Right ventricle myocardium inferior (tissue), 1 donor: ENCODE results near the gene PTH1R. TPM values are rescaled to one million over a fixed set of nuclear protein-coding genes. Genes with fewer than 3 reads are reported as not detected.
A peak's percentile ranks its signal among the peaks of the same experiment; 100 is the strongest.

Experiments used
- ATAC-seq: fragments of 200-7000 bp; cut with Tn5 transposase; one replicate; pipeline ENCODE4 v1.9.1; 2020; ENCODE audit warnings: mild to moderate bottlenecking, moderate library complexity
- DNase-seq: peaks from one replicate; pipeline ENCODE4 v3.0.0; 2021; ENCODE audit errors: missing footprints
- intact Hi-C: fragments of 100-400 bp; cut with DNase I; formaldehyde crosslinking; loops from one replicate; pipeline ENCODE4 v1.11.0; 2022
- total RNA-seq: library from RNA; stranded (reverse); fragmentation: NEBNext Ultra II Directional; extraction: Animal tissue kit (Norgen Biotek cat#: 25700); gene quantifications from one replicate; pipeline ENCODE4 v1.2.1, GENCODE V29; 2021
- donor health status: DM: no; HTN: yes; CAD: no; lungs with severe emphysema.

The PTH1R gene
- total RNA-seq, 1 donor from 2014 or later = 12.7 TPM

GRCh38 chr3:46848271-46849044 is 29.1 kb upstream of the PTH1R start:
- peak; percentile 52 for DNase-seq
- peak; percentile 9 for ATAC-seq
- intact Hi-C loops = loop anchor here (5.0 kb wide), 1 partner anchor 141 kb away; no protein-coding TSS in a partner anchor

- ATAC-seq (no peak), DNase-seq (peak; percentile 37)
- intact Hi-C loops = loop anchor here (5.0 kb wide), 1 partner anchor 142 kb away; no protein-coding TSS in a partner anchor
These were observed 28.4 kb upstream of the PTH1R start for GRCh38 chr3:46849045-46849631.

- intact Hi-C loops = loop anchor here (5.0 kb wide), 1 partner anchor 143 kb away; no protein-coding TSS in a partner anchor
- peak; percentile 58 for DNase-seq
These were observed 27.6 kb upstream of the PTH1R start for GRCh38 chr3:46849686-46850467.

GRCh38 chr3:46850468-46850779 is 27.1 kb upstream of the PTH1R start:
- peak; percentile 34 for DNase-seq
- intact Hi-C loops = no loop called here
- ATAC-seq = no peak

More at GRCh38 chr3:46849686-46850467, 27.6 kb upstream of the PTH1R start:
- ATAC-seq = no peak

- DNase-seq (peak; percentile 45), ATAC-seq (no peak)
- intact Hi-C loops = no loop called here
These were observed 25.9 kb upstream of the PTH1R start for GRCh38 chr3:46851364-46852333.

GRCh38 chr3:46852334-46852720 is 25.2 kb upstream of the PTH1R start:
- no peak for DNase-seq
- intact Hi-C loops = no loop called here
- no peak for ATAC-seq

GRCh38 chr3:46852839-46853355 is 24.6 kb upstream of the PTH1R start:
- ATAC-seq (peak; percentile 0), DNase-seq (peak; percentile 39)
- intact Hi-C loops = no loop called here

GRCh38 chr3:46853441-46854415 is 23.8 kb upstream of the PTH1R start:
- DNase-seq (peak; percentile 65), ATAC-seq (peak; percentile 31)

GRCh38 chr3:46854555-46854991 is 22.9 kb upstream of the PTH1R start:
- DNase-seq (peak; percentile 52), ATAC-seq (peak; percentile 28)
- intact Hi-C loops = no loop called here

More at GRCh38 chr3:46853441-46854415, 23.8 kb upstream of the PTH1R start:
- intact Hi-C loops = no loop called here

- intact Hi-C loops = no loop called here
- no peak for ATAC-seq
- peak; percentile 43 for DNase-seq
These were observed 20.7 kb upstream of the PTH1R start for GRCh38 chr3:46856576-46857471.

- DNase-seq (no peak), ATAC-seq (no peak)
- intact Hi-C loops = no loop called here
These were observed 19.8 kb upstream of the PTH1R start for GRCh38 chr3:46857485-46858341.

- no peak for ATAC-seq
- DNase-seq = no peak
- intact Hi-C loops = no loop called here
These were observed 19.1 kb upstream of the PTH1R start for GRCh38 chr3:46858456-46858855.

- ATAC-seq (no peak), DNase-seq (no peak)
- intact Hi-C loops = no loop called here
These were observed 18.4 kb upstream of the PTH1R start for GRCh38 chr3:46859001-46859710.

- intact Hi-C loops = no loop called here
- DNase-seq (peak; percentile 65), ATAC-seq (no peak)
These were observed 17.3 kb upstream of the PTH1R start for GRCh38 chr3:46860017-46860809.
